ENCODE measurements around the gene RASGRP2. TPM values are rescaled to one million over a fixed set of nuclear protein-coding genes. Genes with fewer than 3 reads are reported as not detected.
A peak's percentile ranks its signal among the peaks of the same experiment; 100 is the strongest.

RASGRP2 gene
- total and polyA plus RNA-seq, 2 of the 8 experiments (the other 6 are each of a cell fraction or from before 2014, with no cell fraction given) = 40.6 to 45.7 TPM

DNA sequence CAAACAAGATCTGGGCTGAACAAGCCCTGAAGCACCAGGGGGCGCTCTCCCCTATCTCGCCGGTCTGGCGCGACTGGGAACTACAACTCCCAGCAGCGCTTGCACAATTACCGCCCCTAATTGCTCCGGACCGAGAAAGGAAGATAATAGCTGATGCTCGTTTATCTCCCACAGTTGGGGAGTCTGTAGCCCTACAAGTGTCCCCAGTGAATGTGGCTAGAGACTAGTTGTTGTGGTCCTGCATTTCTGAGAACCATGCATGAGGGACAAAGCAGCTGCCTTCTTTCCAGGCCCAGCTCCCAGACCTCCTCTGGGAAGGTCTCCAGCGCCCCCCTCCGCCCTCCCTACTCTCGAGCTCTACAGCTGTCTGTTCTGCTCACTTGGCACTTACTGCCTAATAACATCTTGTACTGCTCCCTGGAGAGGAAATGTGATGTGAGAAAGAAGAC lies 55.4 kb downstream of the RASGRP2 start:
- peak overlapping the region; percentile 97 for H3K18ac ChIP-seq (ENCODE audit: extremely low read depth, low read length)
- peak; percentile 94 for FAIRE-seq
- no peak overlapping the region for H4K8ac ChIP-seq (ENCODE audit: extremely low read depth, insufficient read depth, low read length)
- no peaks in the 10 kb centered on the region for H3K9me3 ChIP-seq (ENCODE audit: insufficient read depth in 2 of 2, low read depth in 1 of 2, low read length in 1 of 2)
- no peak overlapping the region for H3K27ac ChIP-seq (ENCODE audit: low read depth, low read length)
- H3K4me3 ChIP-seq (ENCODE audit: extremely low read depth in 1 of 4, insufficient read depth in 2 of 4, low read depth in 3 of 4, low read length in 4 of 4) = peak overlapping the region; percentile 50 to 83 (median 80); a peak in 7 of 8 replicates
- peaks cover 0 to 4% (median 0%) of the 10 kb centered on the region in 4 experiments; a peak in 2 of 7 replicates for H3K4me1 ChIP-seq (replicated peaks in 1 of 4; ENCODE audit: control insufficient read depth in 3 of 4, insufficient read depth in 4 of 4, low read length in 3 of 4)
- H3K79me2 ChIP-seq (ENCODE audit: control insufficient read depth in 1 of 2, insufficient read depth in 2 of 2, low read length in 2 of 2) = no peaks in the 10 kb centered on the region
- peaks cover 2% of the 10 kb centered on the region; the same call in 1 of the 2 replicates for H3K23me2 ChIP-seq (ENCODE audit: low read depth, low read length)
- H3K4me2 ChIP-seq (ENCODE audit: insufficient read depth in 1 of 2, low read depth in 2 of 2, low read length in 2 of 2) = peak overlapping the region; percentile 34 to 84
- peak overlapping the region; percentile 76; the same call in 1 of the 2 replicates for H2BK5ac ChIP-seq (ENCODE audit: low read depth, low read length)
- H4K20me1 ChIP-seq (replicated peaks in 1 of 2; ENCODE audit: control insufficient read depth in 1 of 2, insufficient read depth in 2 of 2, low read length in 2 of 2) = no peaks in the 10 kb centered on the region
- no peak overlapping the region for H4K91ac ChIP-seq (replicated peaks; ENCODE audit: insufficient read length, low read length)
- H2AK5ac ChIP-seq (ENCODE audit: low read depth, low read length) = no peak overlapping the region
- H3K79me1 ChIP-seq (ENCODE audit: low read depth, low read length) = no peaks in the 10 kb centered on the region
- peak overlapping the region; percentile 53 for H4K5ac ChIP-seq (ENCODE audit: insufficient read length, low read depth, low read length)
- H3K27me3 ChIP-seq (replicated peaks in 1 of 4; ENCODE audit: control insufficient read depth in 3 of 4, extremely low read depth in 1 of 4, insufficient read depth in 3 of 4, low read length in 3 of 4) = no peaks in the 10 kb centered on the region
- DNase-seq (ENCODE audit: low read depth in 1 of 2, low spot score in 2 of 2) = peak; percentile 90 to 99
- H2BK20ac ChIP-seq (ENCODE audit: low read length) = no peak overlapping the region
- no peak overlapping the region for H3K56ac ChIP-seq (replicated peaks; ENCODE audit: insufficient read length, low read depth, low read length)
- no peak overlapping the region for H3K4ac ChIP-seq (replicated peaks; ENCODE audit: insufficient read length, low read depth, low read length)
- H3K36me3 ChIP-seq (ENCODE audit: control insufficient read depth in 2 of 4, insufficient read depth in 4 of 4, low read length in 3 of 4) = no peaks in the 10 kb centered on the region
- H3K9ac ChIP-seq (replicated peaks in 1 of 4; ENCODE audit: extremely low read depth in 1 of 4, low read depth in 3 of 4, low read length in 3 of 4) = 0 out of 7 replicates have a peak overlapping the region, but pooled peaks of 1 of the 4 experiments have one; percentile 5
- CTCF ChIA-PET (ENCODE audit: partially characterized antibody) = interaction anchor here (0.6 to 10.0 kb wide), 54 partner anchors 10 to 1140 kb away, joined by 3 to 101 read pairs (median 5); partner anchors contain the start of genes RASGRP2 and TRMT112
- no peak overlapping the region for H2BK120ac ChIP-seq (replicated peaks; ENCODE audit: low read depth, low read length)
- H2AFZ ChIP-seq (ENCODE audit: low read length) = peak overlapping the region; percentile 100
- no peak overlapping the region for H3K23ac ChIP-seq (ENCODE audit: insufficient read length)
- no peak overlapping the region for H2BK12ac ChIP-seq (ENCODE audit: low read depth, low read length)
- WGBS, 2 experiments (ENCODE audit: extremely low coverage in 1 of 2, insufficient coverage in 1 of 2, insufficient read length in 1 of 2, insufficient replicate concordance in 2 of 2, low coverage in 1 of 2, low lambda C conversion rate in 2 of 2, missing lambda C conversion rate in 1 of 2) = 4% methylated on average over 13 of the region's 13 CpGs; no CpG with 5 or more reads in 1 of the 2 experiments
- 0 out of 2 replicates have a peak overlapping the region, but pooled peaks have one; percentile 19 for H2BK15ac ChIP-seq (ENCODE audit: low read length)
- no peak overlapping the region for H3K14ac ChIP-seq (ENCODE audit: insufficient read length)
- POLR2A ChIA-PET (ENCODE audit: partially characterized antibody) = interaction anchor here (0.7 to 1.0 kb wide), 4 partner anchors 9 to 76 kb away, joined by 3 to 4 read pairs (median 3); no protein-coding TSS in a partner anchor
- TF ChIP-seq CREB1 (IDR thresholded peaks at IDR 0.05) = peak; percentile 59
- peak; percentile 50 for TF ChIP-seq SAP30 (IDR thresholded peaks at IDR 0.05; ENCODE audit: insufficient read depth, insufficient replicate concordance, low read length)
- peak; percentile 62; the same call in 1 of the 2 replicates for TF ChIP-seq SP1 (IDR thresholded peaks at IDR 0.05; ENCODE audit: low read depth, low read length)
- TF ChIP-seq RAD21 (IDR thresholded peaks at IDR 0.05 in 1 of 2, conservative IDR thresholded peaks at IDR 0.05 in 1 of 2; ENCODE audit: low read depth in 2 of 2, low read length in 2 of 2) = peak; percentile 63 to 69
- TF ChIP-seq CHD2 (IDR thresholded peaks at IDR 0.05; ENCODE audit: low read length) = peak; percentile 79; the same call in 1 of the 2 replicates
- TF ChIP-seq, protein P1, sequence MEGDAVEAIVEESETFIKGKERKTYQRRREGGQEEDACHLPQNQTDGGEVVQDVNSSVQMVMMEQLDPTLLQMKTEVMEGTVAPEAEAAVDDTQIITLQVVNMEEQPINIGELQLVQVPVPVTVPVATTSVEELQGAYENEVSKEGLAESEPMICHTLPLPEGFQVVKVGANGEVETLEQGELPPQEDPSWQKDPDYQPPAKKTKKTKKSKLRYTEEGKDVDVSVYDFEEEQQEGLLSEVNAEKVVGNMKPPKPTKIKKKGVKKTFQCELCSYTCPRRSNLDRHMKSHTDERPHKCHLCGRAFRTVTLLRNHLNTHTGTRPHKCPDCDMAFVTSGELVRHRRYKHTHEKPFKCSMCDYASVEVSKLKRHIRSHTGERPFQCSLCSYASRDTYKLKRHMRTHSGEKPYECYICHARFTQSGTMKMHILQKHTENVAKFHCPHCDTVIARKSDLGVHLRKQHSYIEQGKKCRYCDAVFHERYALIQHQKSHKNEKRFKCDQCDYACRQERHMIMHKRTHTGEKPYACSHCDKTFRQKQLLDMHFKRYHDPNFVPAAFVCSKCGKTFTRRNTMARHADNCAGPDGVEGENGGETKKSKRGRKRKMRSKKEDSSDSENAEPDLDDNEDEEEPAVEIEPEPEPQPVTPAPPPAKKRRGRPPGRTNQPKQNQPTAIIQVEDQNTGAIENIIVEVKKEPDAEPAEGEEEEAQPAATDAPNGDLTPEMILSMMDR (IDR thresholded peaks at IDR 0.05; ENCODE audit: control extremely low read depth in 1 of 3, insufficient read depth in 1 of 3, low read depth in 1 of 3, low read length in 3 of 3) = peak; percentile 85 to 98 (median 92)
- TF ChIP-seq CEBPB (IDR thresholded peaks at IDR 0.05; ENCODE audit: low read depth, low read length) = peak; percentile 89
- TF ChIP-seq SIN3A (conservative IDR thresholded peaks at IDR 0.05 in 1 of 2, IDR thresholded peaks at IDR 0.05 in 1 of 2; ENCODE audit: low read depth in 1 of 2, low read length in 2 of 2) = peak; percentile 18 to 85; a peak in 2 of 4 replicates
- peak; percentile 89 for TF ChIP-seq KDM4A (IDR thresholded peaks at IDR 0.05; ENCODE audit: low read depth, low read length, severe bottlenecking)
